H1 (cell line): ENCODE data around the gene LPGAT1. TPM values are rescaled to one million over a fixed set of nuclear protein-coding genes. Genes with fewer than 3 reads are reported as not detected.

Experiments used
- CTCF ChIA-PET: fragments of 300-600 bp; sonication (Branson Sonifier 250); formaldehyde crosslinking; loops from one replicate; lab custom pipeline; 2021; ENCODE audit not compliant: partially characterized antibody; lab: Charles Lee
- POLR2A ChIA-PET: fragments of 300-600 bp; sonication (Branson Sonifier 250); formaldehyde crosslinking; loops from one replicate; lab custom pipeline; 2021; ENCODE audit warnings: inconsistent platforms; ENCODE audit not compliant: partially characterized antibody; lab: Charles Lee
- DNase-seq, 2 experiments: peaks; one replicate each; pipeline versions ENCODE4 v3.0.0 to v3.0.0-alpha.2; 2010 to 2022; ENCODE audit warnings: low spot score in 2 of 2, low read depth in 1 of 2, mixed read lengths in 1 of 2
- FAIRE-seq: peaks from 2 replicates; lab custom pipeline; 2011; peaks lifted over from hg19 to GRCh38; lab: Jason Lieb, UNC
- H2AFZ ChIP-seq: 2 replicates; pipeline ENCODE4 v1.8.1; 2012; ENCODE audit warnings: low read length, inconsistent platforms
- H2AK5ac ChIP-seq: 2 replicates; pipeline ENCODE4 v1.6.1; 2013; ENCODE audit warnings: low read depth, low read length
- H2BK120ac ChIP-seq: replicated peaks from 2 replicates; pipeline ENCODE3; 2013; ENCODE audit warnings: low read depth, low read length, inconsistent platforms
- H2BK12ac ChIP-seq: 2 replicates; pipeline ENCODE4 v1.6.1; 2013; ENCODE audit warnings: low read depth, low read length
- H2BK15ac ChIP-seq: 2 replicates; pipeline ENCODE4 v1.6.1; 2013; ENCODE audit warnings: low read length
- H2BK20ac ChIP-seq: 2 replicates; pipeline ENCODE4 v1.6.1; 2013; ENCODE audit warnings: low read length
- H2BK5ac ChIP-seq: 2 replicates; pipeline ENCODE4 v1.6.1; 2013; ENCODE audit warnings: low read depth, low read length
- H3K14ac ChIP-seq: 2 replicates; pipeline ENCODE4 v1.6.1; 2013; ENCODE audit warnings: inconsistent platforms; ENCODE audit not compliant: insufficient read length
- H3K18ac ChIP-seq: 2 replicates; pipeline ENCODE4 v1.6.1; 2013; ENCODE audit warnings: low read length; ENCODE audit errors: extremely low read depth
- H3K23ac ChIP-seq: 2 replicates; pipeline ENCODE4 v1.6.1; 2013; ENCODE audit warnings: inconsistent platforms; ENCODE audit not compliant: insufficient read length
- H3K23me2 ChIP-seq: 2 replicates; pipeline ENCODE4 v1.6.1; 2013; ENCODE audit warnings: low read depth, low read length
- H3K27ac ChIP-seq: 2 replicates; pipeline ENCODE4 v1.6.1; 2011; ENCODE audit warnings: low read depth, low read length, inconsistent platforms
- H3K27me3 ChIP-seq, 4 experiments: replicated peaks in 1 of 4; 1 replicate in 1 of 4; 2 replicates in 3 of 4; pipeline versions ENCODE4 v1.6.1 to v1.8.1; 2011 to 2013; ENCODE audit warnings: low read length in 3 of 4, mild to moderate bottlenecking in 3 of 4, inconsistent platforms in 2 of 4, mixed read lengths in 2 of 4, moderate library complexity in 1 of 4; ENCODE audit not compliant: control insufficient read depth in 3 of 4, insufficient read depth in 3 of 4; ENCODE audit errors: extremely low read depth in 1 of 4
- H3K36me3 ChIP-seq, 4 experiments: 2 replicates each; pipeline versions ENCODE4 v1.6.1 to v1.8.1; 2011 to 2013; ENCODE audit warnings: mild to moderate bottlenecking in 4 of 4, low read length in 3 of 4, moderate library complexity in 2 of 4, control low read depth in 1 of 4, inconsistent platforms in 1 of 4; ENCODE audit not compliant: insufficient read depth in 4 of 4, control insufficient read depth in 2 of 4
- H3K4ac ChIP-seq: replicated peaks from 2 replicates; pipeline ENCODE3; 2013; ENCODE audit warnings: low read length, low read depth, mixed read lengths, inconsistent platforms; ENCODE audit not compliant: insufficient read length
- H3K4me1 ChIP-seq, 4 experiments: replicated peaks in 1 of 4; 1 replicate in 1 of 4; 2 replicates in 3 of 4; pipeline versions ENCODE4 v1.6.1 to v1.8.1; 2011 to 2013; ENCODE audit warnings: low read length in 3 of 4, inconsistent platforms in 2 of 4, mixed read lengths in 1 of 4; ENCODE audit not compliant: insufficient read depth in 4 of 4, control insufficient read depth in 3 of 4
- H3K4me2 ChIP-seq, 2 experiments: 2 replicates each; pipeline versions ENCODE4 v1.6.1 to v1.8.1; 2011 to 2013; ENCODE audit warnings: low read depth in 2 of 2, low read length in 2 of 2, control low read depth in 1 of 2, inconsistent platforms in 1 of 2, mild to moderate bottlenecking in 1 of 2; ENCODE audit not compliant: insufficient read depth in 1 of 2
- H3K4me3 ChIP-seq, 4 experiments: fragments of 200-600, 300-600 bp in 1 of 4; sonication (generic), shearing (Covaris generic), sonication (Bioruptor Twin) in 1 of 4; 2 replicates each; pipeline versions ENCODE4 v1.5.1 to v1.8.1; 2011 to 2016; ENCODE audit warnings: low read length in 4 of 4, low read depth in 3 of 4, control low read depth in 2 of 4, inconsistent platforms in 2 of 4, mild to moderate bottlenecking in 2 of 4, mixed read lengths in 1 of 4, moderate library complexity in 1 of 4; ENCODE audit not compliant: insufficient read depth in 2 of 4; ENCODE audit errors: extremely low read depth in 1 of 4
- H3K56ac ChIP-seq: replicated peaks from 2 replicates; pipeline ENCODE3; 2013; ENCODE audit warnings: low read depth, mild to moderate bottlenecking, mixed read lengths, low read length, inconsistent platforms; ENCODE audit not compliant: insufficient read length
- H3K79me1 ChIP-seq: 2 replicates; pipeline ENCODE4 v1.6.1; 2013; ENCODE audit warnings: low read depth, low read length, control low read depth
- H3K79me2 ChIP-seq, 2 experiments: 2 replicates each; pipeline versions ENCODE4 v1.6.1 to v1.8.1; 2012 to 2013; ENCODE audit warnings: low read length in 2 of 2, mild to moderate bottlenecking in 2 of 2, inconsistent platforms in 1 of 2; ENCODE audit not compliant: insufficient read depth in 2 of 2, control insufficient read depth in 1 of 2
- H3K9ac ChIP-seq, 4 experiments: replicated peaks in 1 of 4; 1 replicate in 1 of 4; 2 replicates in 3 of 4; pipeline versions ENCODE4 v1.6.1 to v1.8.1; 2011 to 2013; ENCODE audit warnings: low read depth in 3 of 4, low read length in 3 of 4, control low read depth in 2 of 4, mild to moderate bottlenecking in 2 of 4, moderate library complexity in 2 of 4, inconsistent platforms in 1 of 4; ENCODE audit errors: extremely low read depth in 1 of 4
- H3K9me3 ChIP-seq, 2 experiments: 2 replicates each; pipeline versions ENCODE4 v1.6.1 to v1.8.1; 2012 to 2013; ENCODE audit warnings: mild to moderate bottlenecking in 2 of 2, moderate library complexity in 2 of 2, control low read depth in 1 of 2, inconsistent platforms in 1 of 2, low read depth in 1 of 2, low read length in 1 of 2, mixed read lengths in 1 of 2; ENCODE audit not compliant: insufficient read depth in 2 of 2
- H4K20me1 ChIP-seq, 2 experiments: replicated peaks in 1 of 2; 2 replicates each; pipeline versions ENCODE3 to v1.8.1; 2011 to 2013; ENCODE audit warnings: inconsistent platforms in 2 of 2, low read length in 2 of 2, mild to moderate bottlenecking in 1 of 2; ENCODE audit not compliant: insufficient read depth in 2 of 2, control insufficient read depth in 1 of 2
- H4K5ac ChIP-seq: 2 replicates; pipeline ENCODE4 v1.6.1; 2013; ENCODE audit warnings: low read length, low read depth, mixed read lengths, inconsistent platforms; ENCODE audit not compliant: insufficient read length
- H4K8ac ChIP-seq: 2 replicates; pipeline ENCODE4 v1.8.0; 2013; ENCODE audit warnings: mild to moderate bottlenecking, moderate library complexity, low read length, inconsistent platforms; ENCODE audit not compliant: insufficient read depth; ENCODE audit errors: extremely low read depth
- H4K91ac ChIP-seq: replicated peaks from 2 replicates; pipeline ENCODE3; 2013; ENCODE audit warnings: low read length, mixed read lengths, inconsistent platforms; ENCODE audit not compliant: insufficient read length
- CBX8 ChIP-seq: fragments of 300-800, 300-1000 bp; sonication (generic); IDR thresholded peaks from 2 replicates; pipeline ENCODE4 v1.7.1; 2016; ENCODE audit warnings: low read depth, low read length, borderline replicate concordance
- RBBP5 ChIP-seq: IDR thresholded peaks from 2 replicates; pipeline ENCODE4 v1.7.1; 2012; ENCODE audit warnings: low read depth, mild to moderate bottlenecking, inconsistent platforms, low read length, moderate library complexity, borderline replicate concordance
- SIRT6 ChIP-seq: IDR thresholded peaks from one replicate; pipeline ENCODE4 v1.7.1; 2012; ENCODE audit warnings: low read length, inconsistent platforms
- SP1 ChIP-seq: IDR thresholded peaks from 2 replicates; pipeline ENCODE4 v1.6.1; 2011; ENCODE audit warnings: low read depth, low read length
- TCF12 ChIP-seq: IDR thresholded peaks from 2 replicates; pipeline ENCODE4 v1.6.1; 2011; ENCODE audit warnings: low read depth, mild to moderate bottlenecking, low read length
- WGBS, 2 experiments: shearing (Covaris generic) in 1 of 2; methylation state at CpG; one replicate each; pipeline versions ENCODE4 v1.1.6 to v1.1.7; 2013 to 2015; ENCODE audit warnings: low lambda C conversion rate in 2 of 2, mixed read lengths in 2 of 2, inconsistent platforms in 1 of 2, low coverage in 1 of 2, missing lambda C conversion rate in 1 of 2; ENCODE audit not compliant: insufficient replicate concordance in 2 of 2, insufficient coverage in 1 of 2, insufficient read length in 1 of 2; ENCODE audit errors: extremely low coverage in 1 of 2, missing lambda C conversion rate in 1 of 2; 5-methylcytosine and 5-hydroxymethylcytosine counted together
- polyA plus RNA-seq, 7 experiments: library from polyadenylated mRNA; depleted of rRNA in 3 of 7; stranded (reverse) in 5 of 7; unstranded in 2 of 7; fragments of >200 nt in 5 of 7; fragments of 200-250 nt in 2 of 7; gene quantifications; 1 replicate in 5 of 7; 2 replicates in 1 of 7; 4 replicates in 1 of 7; pipeline versions ENCODE4 v1.2.1 to v1.2.3, GENCODE V29; 2011 to 2013; ENCODE audit warnings: missing spikeins in 2 of 7, mixed read lengths in 2 of 7
- total RNA-seq: library from RNA; stranded (reverse); fragmentation: NEBNext Ultra II Directional; extraction: Animal tissue kit (Norgen Biotek cat#: 25700); gene quantifications from 2 replicates; pipeline ENCODE4 v1.2.1, GENCODE V29; 2021
- TF ChIP-seq, protein P1 (sequence below): IDR thresholded peaks from 2 replicates; pipeline ENCODE4 v1.6.1; 2012; ENCODE audit warnings: inconsistent platforms
- TF ChIP-seq, protein P2 (sequence below): IDR thresholded peaks from 2 replicates; pipeline ENCODE4 v1.6.1; 2012; ENCODE audit warnings: inconsistent platforms
- TF ChIP-seq, protein P3 (sequence below): IDR thresholded peaks from 2 replicates; pipeline ENCODE4 v1.6.1; 2011; ENCODE audit warnings: low read length, improper control_type of control experiment

LPGAT1 gene
- total and polyA plus RNA-seq, 2 of the 8 experiments (the other 6 are each of a cell fraction or from before 2014, with no cell fraction given) = 2.3 to 13.5 TPM

DNA sequence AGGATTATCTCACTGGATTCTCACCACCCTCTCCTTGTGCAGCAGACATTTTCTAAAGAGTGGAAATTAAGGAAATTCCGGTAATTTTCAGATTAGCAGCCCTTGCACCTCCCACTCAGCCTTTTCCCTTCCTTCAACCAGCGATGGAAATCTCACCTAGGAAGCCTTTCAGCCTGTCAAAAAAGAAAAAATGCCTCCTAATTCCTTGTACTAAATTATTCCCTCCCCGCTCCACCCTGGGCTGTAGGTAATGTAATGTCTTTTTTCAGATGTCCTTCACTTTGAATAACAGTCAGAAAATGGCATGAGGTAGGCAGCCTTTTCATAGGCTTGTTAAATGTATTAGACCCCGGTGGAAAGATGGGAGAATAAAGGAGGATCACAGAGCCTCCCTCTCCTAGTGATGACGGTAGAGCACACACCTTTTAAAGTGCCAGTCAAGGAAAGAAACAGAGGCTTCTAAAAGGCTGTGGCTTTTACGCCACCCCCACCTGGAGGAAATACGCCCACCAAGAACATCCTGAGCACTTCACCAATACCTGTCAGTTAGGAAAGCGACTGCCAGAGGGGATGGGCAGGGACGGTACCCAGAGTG, 92.4 kb downstream of the LPGAT1 start:
- H2BK15ac ChIP-seq = no peak overlapping the region
- H3K4me2 ChIP-seq = no peak overlapping the region
- H4K8ac ChIP-seq = no peak overlapping the region
- no peak overlapping the region for H3K4ac ChIP-seq
- no peak overlapping the region for H2BK20ac ChIP-seq
- no peaks in the 10 kb centered on the region; a peak in 1 of 7 replicates for H3K27me3 ChIP-seq
- no peaks in the 10 kb centered on the region; a peak in 2 of 7 replicates for H3K4me1 ChIP-seq
- ChIA-PET POLR2A (no interaction called here), CTCF (interaction anchor here (1.0 to 4.3 kb wide), 5 partner anchors 9 to 91 kb away, joined by 3 to 21 read pairs (median 4); no protein-coding TSS in a partner anchor)
- H2AFZ ChIP-seq = no peak overlapping the region
- no peak overlapping the region for H4K91ac ChIP-seq
- no peak overlapping the region for H3K14ac ChIP-seq
- H3K23ac ChIP-seq = no peak overlapping the region
- no peak overlapping the region for H2BK12ac ChIP-seq
- no peak overlapping the region for H4K5ac ChIP-seq
- no peak overlapping the region for H3K27ac ChIP-seq
- H3K79me1 ChIP-seq = no peaks in the 10 kb centered on the region
- TF ChIP-seq, protein P1, sequence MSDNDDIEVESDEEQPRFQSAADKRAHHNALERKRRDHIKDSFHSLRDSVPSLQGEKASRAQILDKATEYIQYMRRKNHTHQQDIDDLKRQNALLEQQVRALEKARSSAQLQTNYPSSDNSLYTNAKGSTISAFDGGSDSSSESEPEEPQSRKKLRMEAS = no peak
- TF ChIP-seq RBBP5 = no peak
- TF ChIP-seq TCF12 = no peak
- no peak for TF ChIP-seq SIRT6
- TF ChIP-seq, protein P2, sequence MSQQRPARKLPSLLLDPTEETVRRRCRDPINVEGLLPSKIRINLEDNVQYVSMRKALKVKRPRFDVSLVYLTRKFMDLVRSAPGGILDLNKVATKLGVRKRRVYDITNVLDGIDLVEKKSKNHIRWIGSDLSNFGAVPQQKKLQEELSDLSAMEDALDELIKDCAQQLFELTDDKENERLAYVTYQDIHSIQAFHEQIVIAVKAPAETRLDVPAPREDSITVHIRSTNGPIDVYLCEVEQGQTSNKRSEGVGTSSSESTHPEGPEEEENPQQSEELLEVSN = no peak
- no peak for TF ChIP-seq SP1
- TF ChIP-seq, protein P3, sequence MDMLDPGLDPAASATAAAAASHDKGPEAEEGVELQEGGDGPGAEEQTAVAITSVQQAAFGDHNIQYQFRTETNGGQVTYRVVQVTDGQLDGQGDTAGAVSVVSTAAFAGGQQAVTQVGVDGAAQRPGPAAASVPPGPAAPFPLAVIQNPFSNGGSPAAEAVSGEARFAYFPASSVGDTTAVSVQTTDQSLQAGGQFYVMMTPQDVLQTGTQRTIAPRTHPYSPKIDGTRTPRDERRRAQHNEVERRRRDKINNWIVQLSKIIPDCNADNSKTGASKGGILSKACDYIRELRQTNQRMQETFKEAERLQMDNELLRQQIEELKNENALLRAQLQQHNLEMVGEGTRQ = no peak
- TF ChIP-seq CBX8 = no peak
- no peak overlapping the region for H3K56ac ChIP-seq
- H4K20me1 ChIP-seq = peaks cover 0 to 2% of the 10 kb centered on the region in 2 experiments
- H3K9ac ChIP-seq = no peak overlapping the region
- no peak overlapping the region for H3K18ac ChIP-seq
- H2AK5ac ChIP-seq = no peak overlapping the region
- 85% methylated on average over 9 of the region's 9 CpGs; no CpG with 5 or more reads in 1 of the 2 experiments for WGBS, 2 experiments
- FAIRE-seq (no peak), DNase-seq (no peak)
- no peak overlapping the region for H2BK5ac ChIP-seq
- no peaks in the 10 kb centered on the region for H3K79me2 ChIP-seq
- no peaks in the 10 kb centered on the region for H3K36me3 ChIP-seq
- no peak overlapping the region for H3K4me3 ChIP-seq
- no peaks in the 10 kb centered on the region for H3K9me3 ChIP-seq
- H2BK120ac ChIP-seq = no peak overlapping the region
- H3K23me2 ChIP-seq = no peaks in the 10 kb centered on the region
